Measurements from ENCODE around the gene FAM32A. TPM values are rescaled to one million over a fixed set of nuclear protein-coding genes. Genes with fewer than 3 reads are reported as not detected.

The FAM32A gene
- total RNA-seq, 4 donors from 2014 or later: 79.7 to 103 (median 90.2) TPM

- no peak for DNase-seq (ENCODE audit: low spot score)
- ATAC-seq (ENCODE audit: low FRiP score): no peak
- TF ChIP-seq CTCF (IDR thresholded peaks at IDR 0.05): no peak
Measured at GRCh38 chr19:16234552-16235445, 49.6 kb downstream of the FAM32A start.

- DNase-seq (ENCODE audit: low spot score) (no peak), ATAC-seq (ENCODE audit: low FRiP score) (no peak)
- TF ChIP-seq CTCF (IDR thresholded peaks at IDR 0.05): no peak
Measured at GRCh38 chr19:16235811-16236652, 50.8 kb downstream of the FAM32A start.

Small RNA genes lying within 50 kb of the gene (small RNA-seq; reads per million reads assigned to genes)
- gene RF00017: not detected

Other genes with a start within 250 kb of the FAM32A start
- gene OR10H4, start 236.4 kb upstream of the FAM32A start, total RNA-seq: not detected
- gene TPM4, start 108.9 kb upstream of the FAM32A start, total RNA-seq: 100 to 1,000 TPM; 293 to 486 (median 418) TPM
- gene RAB8A, start 73.5 kb upstream of the FAM32A start, total RNA-seq: 10 to 100 TPM; 32.5 to 51.9 (median 40.0) TPM
- gene HSH2D, start 41.7 kb upstream of the FAM32A start, total RNA-seq: 1 to 10 TPM; 1.0 to 5.8 (median 1.6) TPM
- not detected for gene CIB3, start 11.9 kb upstream of the FAM32A start, total RNA-seq
- gene AP1M1, start 12.5 kb downstream of the FAM32A start, total RNA-seq: 100 to 1,000 TPM in 2 of 4 donors, 10 to 100 TPM in 2; 92.0 to 154 (median 111) TPM
- 100 to 1,000 TPM in 2 of 4 donors, 10 to 100 TPM in 2; 61.1 to 160 (median 85.9) TPM for gene KLF2, start 139.4 kb downstream of the FAM32A start, total RNA-seq